ENCODE results near the gene EVC2. TPM values are rescaled to one million over a fixed set of nuclear protein-coding genes. Genes with fewer than 3 reads are reported as not detected.

The EVC2 gene
- total and polyA plus RNA-seq, 10 of the 15 experiments (the other 5 are each of a cell fraction or from before 2014, with no cell fraction given) = 0.34 to 10.4 (median 5.6) TPM

DNA sequence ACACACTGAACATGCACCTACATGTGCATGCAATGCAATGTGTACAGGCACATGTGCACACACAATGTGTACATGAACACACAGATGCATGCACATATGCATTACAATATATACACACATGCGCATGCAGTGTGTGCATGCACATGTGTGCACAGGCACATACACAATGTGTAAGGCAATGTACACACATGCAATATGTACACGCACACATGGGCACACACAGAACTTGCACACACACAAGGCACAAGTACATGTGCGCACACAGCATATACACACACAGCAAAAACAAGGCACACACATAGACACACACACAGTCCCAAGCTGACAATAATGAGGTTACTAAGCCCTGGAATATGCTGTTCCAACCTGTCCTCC, 76.3 kb downstream of the EVC2 start:
- no peak overlapping the region for H2AFZ ChIP-seq (ENCODE audit: control insufficient read depth, low read depth, low read length)
- peaks cover 6% of the 10 kb centered on the region; the same call in 1 of the 2 replicates for H3K4me1 ChIP-seq (ENCODE audit: control insufficient read depth, insufficient read depth, low read length)
- H3K27me3 ChIP-seq (replicated peaks in 1 of 2; ENCODE audit: control insufficient read depth in 2 of 2, insufficient read depth in 2 of 2, low read length in 1 of 2) = no peaks in the 10 kb centered on the region
- no peak overlapping the region for H3K4me2 ChIP-seq (ENCODE audit: control insufficient read depth, insufficient read depth)
- DNase-seq (ENCODE audit: low read depth, low spot score) (no peak), FAIRE-seq (no peak), ATAC-seq (no peak)
- H3K9me3 ChIP-seq (replicated peaks; ENCODE audit: control insufficient read depth, insufficient read depth, low read length) = no peaks in the 10 kb centered on the region
- H3K4me3 ChIP-seq = no peak overlapping the region
- H3K9ac ChIP-seq (ENCODE audit: control insufficient read depth, insufficient read depth, low read length) = no peak overlapping the region
- ChIA-PET SMC1A (ENCODE audit: uncharacterized antibody, unreplicated experiment) (interaction anchor here (1.7 kb wide), 1 partner anchor 54 kb away, joined by 4 read pairs; no protein-coding TSS in a partner anchor), POLR2A (no interaction called here), CTCF (interaction anchor here (0.6 to 1.4 kb wide), 2 partner anchors 78 to 87 kb away, joined by 3 to 4 read pairs; no protein-coding TSS in a partner anchor), RAD21 (ENCODE audit: unreplicated experiment) (no interaction called here)
- in situ Hi-C loops (cut with MboI) = no loop called here
- 53% methylated on average over 3 of the region's 3 CpGs for WGBS (ENCODE audit: insufficient coverage, insufficient replicate concordance, low lambda C conversion rate, missing lambda C conversion rate)
- no peaks in the 10 kb centered on the region for H4K20me1 ChIP-seq (ENCODE audit: control insufficient read depth, insufficient read depth)
- no TSS peak for BruUV-seq (replicated peaks)
- intact Hi-C loops (cut with micrococcal nuclease; ENCODE audit: unreplicated experiment) = no loop called here
- H3K27ac ChIP-seq (ENCODE audit: control insufficient read depth, insufficient read depth) = no peak overlapping the region
- no peaks in the 10 kb centered on the region for H3K79me2 ChIP-seq (ENCODE audit: control insufficient read depth, insufficient read depth, low read length)
- TF ChIP-seq SREBF2 (IDR thresholded peaks at IDR 0.05; ENCODE audit: low read length) (no peak), SIN3A (IDR thresholded peaks at IDR 0.05; ENCODE audit: low read depth, low read length) (no peak)
- no peaks in the 10 kb centered on the region; a peak in 1 of 4 replicates for H3K36me3 ChIP-seq (ENCODE audit: control insufficient read depth in 2 of 2, insufficient read depth in 2 of 2, low read length in 1 of 2)

GRCh38 chr4:5631352-5632065, 76.8 kb downstream of the EVC2 start:
- no peak overlapping the region for H3K4me3 ChIP-seq
- H3K36me3 ChIP-seq (ENCODE audit: control insufficient read depth in 2 of 2, insufficient read depth in 2 of 2, low read length in 1 of 2) = no peaks in the 10 kb centered on the region; a peak in 1 of 4 replicates
- CTCF ChIA-PET = interaction anchor here (0.6 kb wide), 1 partner anchor 87 kb away, joined by 3 read pairs; no protein-coding TSS in a partner anchor
- no peak for DNase-seq (ENCODE audit: low read depth, low spot score)
- no TSS peak for BruUV-seq (replicated peaks)
- 0 out of 2 replicates have a peak overlapping the region, but pooled peaks have one; percentile 33 for H3K4me2 ChIP-seq (ENCODE audit: control insufficient read depth, insufficient read depth)
- TF ChIP-seq CREB1 (IDR thresholded peaks at IDR 0.05; ENCODE audit: low read depth) (0 out of 2 replicates have a peak, but pooled peaks have one; percentile 49), NKRF (conservative IDR thresholded peaks at IDR 0.05) (no peak), SPI1 (IDR thresholded peaks at IDR 0.05; ENCODE audit: borderline replicate concordance, insufficient read depth, low read depth, low read length) (peak; percentile 67), CREM (IDR thresholded peaks at IDR 0.05; ENCODE audit: low read depth) (peak; percentile 53; the same call in 1 of the 2 replicates)
- no peaks in the 10 kb centered on the region for H3K79me2 ChIP-seq (ENCODE audit: control insufficient read depth, insufficient read depth, low read length)
- H3K9me3 ChIP-seq (replicated peaks; ENCODE audit: control insufficient read depth, insufficient read depth, low read length) = no peaks in the 10 kb centered on the region
- H3K27me3 ChIP-seq (replicated peaks in 1 of 2; ENCODE audit: control insufficient read depth in 2 of 2, insufficient read depth in 2 of 2, low read length in 1 of 2) = no peaks in the 10 kb centered on the region
- H2AFZ ChIP-seq (ENCODE audit: control insufficient read depth, low read depth, low read length) = no peak overlapping the region
- no peak overlapping the region for H3K27ac ChIP-seq (ENCODE audit: control insufficient read depth, insufficient read depth)
- no peak; the same call in 2 of the 3 replicates for ATAC-seq
- H4K20me1 ChIP-seq (ENCODE audit: control insufficient read depth, insufficient read depth) = no peaks in the 10 kb centered on the region
- intact Hi-C loops (cut with micrococcal nuclease; ENCODE audit: unreplicated experiment) (no loop called here), in situ Hi-C loops (cut with MboI) (no loop called here)
- 12% methylated on average over 9 of the region's 9 CpGs for WGBS (ENCODE audit: insufficient coverage, insufficient replicate concordance, low lambda C conversion rate, missing lambda C conversion rate)
- no peak overlapping the region for H3K9ac ChIP-seq (ENCODE audit: control insufficient read depth, insufficient read depth, low read length)
- SMC1A ChIA-PET (ENCODE audit: uncharacterized antibody, unreplicated experiment) = interaction anchor here (1.7 kb wide), 1 partner anchor 55 kb away, joined by 4 read pairs; no protein-coding TSS in a partner anchor
- peaks cover 6% of the 10 kb centered on the region; the same call in 1 of the 2 replicates for H3K4me1 ChIP-seq (ENCODE audit: control insufficient read depth, insufficient read depth, low read length)
- POLR2A ChIA-PET = no interaction called here
- FAIRE-seq = no peak
- RAD21 ChIA-PET (ENCODE audit: unreplicated experiment) = interaction anchor here (1.0 kb wide), 1 partner anchor 77 kb away, joined by 3 read pairs; the partner anchor contains the start of gene EVC2

Data from GM12878 (cell line).